Lower leg skin (tissue), 4 donors: ENCODE results near the gene FARP1. TPM values are rescaled to one million over a fixed set of nuclear protein-coding genes. Genes with fewer than 3 reads are reported as not detected.
A peak's percentile ranks its signal among the peaks of the same experiment; 100 is the strongest.

Source experiments
- DNase-seq, 2 donors: peaks; one replicate each; pipeline ENCODE4 v3.0.0-alpha.2; 2019; ENCODE audit warnings: low spot score in 2 of 2
- H3K4me3 ChIP-seq: fragments of 200-600 bp; sonication (generic); 2 replicates; pipeline ENCODE4 v1.5.1; 2017; ENCODE audit warnings: mild to moderate bottlenecking, low read depth; ENCODE audit not compliant: poor library complexity, severe bottlenecking
- CTCF ChIP-seq, 3 donors: fragments of 450-650 bp; IDR thresholded peaks; one replicate each; pipeline ENCODE4 v1.5.1; 2016; ENCODE audit warnings: antibody characterized with exemption in 3 of 3, mild to moderate bottlenecking in 3 of 3, moderate library complexity in 2 of 3
- POLR2A ChIP-seq, 2 donors: fragments of 450-650 bp; IDR thresholded peaks; one replicate each; pipeline ENCODE4 v1.6.1; 2016 to 2017; ENCODE audit warnings: antibody characterized with exemption in 2 of 2, mild to moderate bottlenecking in 1 of 2, moderate library complexity in 1 of 2
- WGBS, 2 donors: methylation state at CpG; one replicate each; pipeline ENCODE4 v1.1.5; 2018; 5-methylcytosine and 5-hydroxymethylcytosine counted together
- intact Hi-C: fragments of 100-400 bp; cut with DNase I; formaldehyde crosslinking; loops from one replicate; pipeline ENCODE4 v1.15.0; 2023; ENCODE audit warnings: low total_unique reads
- total RNA-seq, 4 donors: library from RNA; depleted of rRNA; stranded (reverse); fragments of >200 nt; gene quantifications; one replicate each; pipeline ENCODE4 v1.1.0, GENCODE V29; 2016

Gene FARP1
- total RNA-seq, 4 donors from 2014 or later: 4.9 to 26.2 (median 13.3) TPM

GRCh38 chr13:98364179-98364578, 221.3 kb downstream of the FARP1 start:
- no peak overlapping the region for H3K4me3 ChIP-seq
- TF ChIP-seq POLR2A (IDR thresholded peaks at IDR 0.05): no peak
- TF ChIP-seq CTCF (IDR thresholded peaks at IDR 0.05): no peak
- WGBS, 2 donors: 71 to 77% methylated on average over 2 of the region's 2 CpGs
- peak in 1 of 2 donors; percentile 2 for DNase-seq
- intact Hi-C loops: no loop called here

- WGBS, 2 donors: 82 to 86% methylated on average over 2 of the region's 2 CpGs
- no peak for DNase-seq
- TF ChIP-seq CTCF (IDR thresholded peaks at IDR 0.05): no peak
- TF ChIP-seq POLR2A (IDR thresholded peaks at IDR 0.05): no peak
- intact Hi-C loops: no loop called here
- H3K4me3 ChIP-seq: no peak overlapping the region
Measured at GRCh38 chr13:98364647-98365046, 221.8 kb downstream of the FARP1 start.

GRCh38 chr13:98365302-98365701, 222.4 kb downstream of the FARP1 start:
- TF ChIP-seq POLR2A (IDR thresholded peaks at IDR 0.05) (no peak), CTCF (IDR thresholded peaks at IDR 0.05) (no peak)
- DNase-seq: no peak
- no peak overlapping the region for H3K4me3 ChIP-seq
- 48 to 49% methylated on average over 3 of the region's 3 CpGs for WGBS, 2 donors
- intact Hi-C loops: no loop called here

GRCh38 chr13:98366010-98366409, 223.1 kb downstream of the FARP1 start:
- 87 to 92% methylated on average over 2 of the region's 2 CpGs for WGBS, 2 donors
- H3K4me3 ChIP-seq: no peak overlapping the region
- TF ChIP-seq CTCF (IDR thresholded peaks at IDR 0.05) (no peak), POLR2A (IDR thresholded peaks at IDR 0.05) (no peak)
- no peak for DNase-seq
- intact Hi-C loops: no loop called here

- TF ChIP-seq POLR2A (IDR thresholded peaks at IDR 0.05): no peak
- TF ChIP-seq CTCF (IDR thresholded peaks at IDR 0.05): no peak
- peak in 1 of 2 donors; percentile 43 for DNase-seq
- intact Hi-C loops: no loop called here
- WGBS, 2 donors: 94 to 97% methylated on average over 7 of the region's 7 CpGs
- H3K4me3 ChIP-seq: no peak overlapping the region
Measured at GRCh38 chr13:98366443-98366842, 223.5 kb downstream of the FARP1 start.

GRCh38 chr13:98366959-98367358, 224.1 kb downstream of the FARP1 start:
- H3K4me3 ChIP-seq: no peak overlapping the region
- DNase-seq: peak in 1 of 2 donors; percentile 31
- TF ChIP-seq CTCF (IDR thresholded peaks at IDR 0.05) (no peak), POLR2A (IDR thresholded peaks at IDR 0.05) (no peak)
- intact Hi-C loops: no loop called here
- 94 to 100% methylated on average over 4 of the region's 4 CpGs for WGBS, 2 donors
